HL-60 (cell line): ENCODE results near the gene WDPCP.

Experiments
- POLR2AphosphoS5 ChIP-seq: IDR thresholded peaks from 2 replicates; pipeline ENCODE4 v1.6.1; 2012; ENCODE audit warnings: low read depth
- TF ChIP-seq, protein P1 (sequence below): IDR thresholded peaks from one replicate; pipeline ENCODE4 v1.5.1; 2011; ENCODE audit warnings: low read length, control low read depth, inconsistent platforms; ENCODE audit not compliant: insufficient read depth

DNA sequence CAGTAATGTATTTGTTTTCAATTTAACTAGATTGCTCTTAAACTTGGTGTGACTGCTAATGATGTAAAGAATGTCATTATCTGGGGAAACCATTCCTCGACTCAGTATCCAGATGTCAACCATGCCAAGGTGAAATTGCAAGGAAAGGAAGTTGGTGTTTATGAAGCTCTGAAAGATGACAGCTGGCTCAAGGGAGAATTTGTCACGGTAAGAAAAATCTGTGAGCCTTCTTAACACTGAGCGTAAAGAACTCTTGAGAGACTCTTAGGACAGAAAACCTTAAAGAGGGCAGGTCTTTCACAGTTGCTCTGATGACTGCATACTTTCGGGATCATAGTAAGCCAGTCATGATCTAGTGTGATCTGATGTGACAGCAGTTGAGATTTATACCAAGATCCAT lies 16.4 kb upstream of the WDPCP start:
- TF ChIP-seq, protein P1, sequence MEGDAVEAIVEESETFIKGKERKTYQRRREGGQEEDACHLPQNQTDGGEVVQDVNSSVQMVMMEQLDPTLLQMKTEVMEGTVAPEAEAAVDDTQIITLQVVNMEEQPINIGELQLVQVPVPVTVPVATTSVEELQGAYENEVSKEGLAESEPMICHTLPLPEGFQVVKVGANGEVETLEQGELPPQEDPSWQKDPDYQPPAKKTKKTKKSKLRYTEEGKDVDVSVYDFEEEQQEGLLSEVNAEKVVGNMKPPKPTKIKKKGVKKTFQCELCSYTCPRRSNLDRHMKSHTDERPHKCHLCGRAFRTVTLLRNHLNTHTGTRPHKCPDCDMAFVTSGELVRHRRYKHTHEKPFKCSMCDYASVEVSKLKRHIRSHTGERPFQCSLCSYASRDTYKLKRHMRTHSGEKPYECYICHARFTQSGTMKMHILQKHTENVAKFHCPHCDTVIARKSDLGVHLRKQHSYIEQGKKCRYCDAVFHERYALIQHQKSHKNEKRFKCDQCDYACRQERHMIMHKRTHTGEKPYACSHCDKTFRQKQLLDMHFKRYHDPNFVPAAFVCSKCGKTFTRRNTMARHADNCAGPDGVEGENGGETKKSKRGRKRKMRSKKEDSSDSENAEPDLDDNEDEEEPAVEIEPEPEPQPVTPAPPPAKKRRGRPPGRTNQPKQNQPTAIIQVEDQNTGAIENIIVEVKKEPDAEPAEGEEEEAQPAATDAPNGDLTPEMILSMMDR, result no peak
- no peak for TF ChIP-seq POLR2AphosphoS5
